ENCODE results near the gene ARL8B.
"Not testable (repeated sequence)": the region's sequence is repeated elsewhere in the genome, so short reads cannot be mapped to it uniquely, and the experiment has no call there.

The ARL8B gene

GRCh38 chr3:5122030-5122740, at the start of gene ARL8B:
TSS of gene ARL8B (plus strand) at chr3:5122292. CDS start at chr3:5122466, 174 bp downstream.
- DNase-seq (ENCODE audit: low read depth), result peak; percentile 87

- no peak for DNase-seq (ENCODE audit: low read depth)
Measured at GRCh38 chr3:5073374-5074085, 48.6 kb upstream of the ARL8B start.

GRCh38 chr3:5078151-5078550, 43.9 kb upstream of the ARL8B start:
- DNase-seq (ENCODE audit: low read depth), result no peak

GRCh38 chr3:5079761-5080160, 42.3 kb upstream of the ARL8B start:
- no peak for DNase-seq (ENCODE audit: low read depth)

GRCh38 chr3:5080779-5081550, 41.1 kb upstream of the ARL8B start:
- DNase-seq (ENCODE audit: low read depth), result no peak

- not testable (repeated sequence) for DNase-seq (ENCODE audit: low read depth)
Measured at GRCh38 chr3:5081973-5082788, 39.9 kb upstream of the ARL8B start.

GRCh38 chr3:5082789-5083115, 39.3 kb upstream of the ARL8B start:
- DNase-seq (ENCODE audit: low read depth), result no peak

- DNase-seq (ENCODE audit: low read depth), result no peak
Measured at GRCh38 chr3:5084224-5084623, 37.9 kb upstream of the ARL8B start.

GRCh38 chr3:5086708-5087107, 35.4 kb upstream of the ARL8B start:
- no peak for DNase-seq (ENCODE audit: low read depth)

- no peak for DNase-seq (ENCODE audit: low read depth)
Measured at GRCh38 chr3:5087209-5087608, 34.9 kb upstream of the ARL8B start.

- DNase-seq (ENCODE audit: low read depth), result no peak
Measured at GRCh38 chr3:5090197-5090596, 31.9 kb upstream of the ARL8B start.

- no peak for DNase-seq (ENCODE audit: low read depth)
Measured at GRCh38 chr3:5092018-5092417, 30.1 kb upstream of the ARL8B start.

GRCh38 chr3:5093731-5094130, 28.4 kb upstream of the ARL8B start:
- DNase-seq (ENCODE audit: low read depth), result no peak

- no peak for DNase-seq (ENCODE audit: low read depth)
Measured at GRCh38 chr3:5095886-5096285, 26.2 kb upstream of the ARL8B start.

- no peak for DNase-seq (ENCODE audit: low read depth)
Measured at GRCh38 chr3:5096336-5097008, 25.6 kb upstream of the ARL8B start.

GRCh38 chr3:5098346-5098745, 23.7 kb upstream of the ARL8B start:
- DNase-seq (ENCODE audit: low read depth), result no peak

- no peak for DNase-seq (ENCODE audit: low read depth)
Measured at GRCh38 chr3:5102532-5102931, 19.6 kb upstream of the ARL8B start.

GRCh38 chr3:5103743-5104142, 18.3 kb upstream of the ARL8B start:
- no peak for DNase-seq (ENCODE audit: low read depth)

- no peak for DNase-seq (ENCODE audit: low read depth)
Measured at GRCh38 chr3:5105050-5105449, 17.0 kb upstream of the ARL8B start.

GRCh38 chr3:5106371-5106770, 15.7 kb upstream of the ARL8B start:
- DNase-seq (ENCODE audit: low read depth), result not testable (repeated sequence)

GRCh38 chr3:5106933-5107334, 15.2 kb upstream of the ARL8B start:
- DNase-seq (ENCODE audit: low read depth), result not testable (repeated sequence)

GRCh38 chr3:5110337-5110736, 11.8 kb upstream of the ARL8B start:
- no peak for DNase-seq (ENCODE audit: low read depth)

Measured in stimulated activated CD8-positive, alpha-beta memory T cell treated with anti-CD3 and anti-CD28 coated beads, Interleukin-7, amount 100 ng/mL, for 24 hours (primary cell).